Right lobe of liver (tissue), 6 donors: Measurements from ENCODE around the gene PLA2G2D. TPM values are rescaled to one million over a fixed set of nuclear protein-coding genes. Genes with fewer than 3 reads are reported as not detected.

Experiments
- ATAC-seq, 4 donors: fragments of 200-7000 bp; cut with Tn5 transposase; one replicate each; pipeline ENCODE4 v1.9.1; 2020; ENCODE audit warnings: mild to moderate bottlenecking in 4 of 4, moderate library complexity in 4 of 4
- DNase-seq, 3 donors: peaks; one replicate each; pipeline ENCODE4 v3.0.0-alpha.2; 2020
- H3K27ac ChIP-seq, 3 donors: fragments of 200-600 bp; one replicate each; pipeline ENCODE4 v1.8.0; 2022
- H3K27me3 ChIP-seq, 2 donors: fragments of 200-600 bp; one replicate each; pipeline ENCODE4 v1.8.0; 2022
- H3K36me3 ChIP-seq, 4 donors: fragments of 200-600 bp; sonication (generic) in 1 of 4; one replicate each; pipeline versions ENCODE4 v1.5.1 to v1.8.0; 2017 to 2022; ENCODE audit warnings: control low read depth in 1 of 4
- H3K4me1 ChIP-seq, 4 donors: fragments of 200-600 bp; sonication (generic) in 1 of 4; one replicate each; pipeline versions ENCODE4 v1.5.1 to v1.8.0; 2017 to 2022; ENCODE audit warnings: control low read depth in 1 of 4
- H3K4me3 ChIP-seq, 3 donors: fragments of 200-600 bp; one replicate each; pipeline ENCODE4 v1.8.0; 2022
- H3K9me3 ChIP-seq, 4 donors: fragments of 200-600 bp; sonication (generic) in 1 of 4; one replicate each; pipeline versions ENCODE4 v1.5.1 to v1.8.0; 2017 to 2022; ENCODE audit warnings: control low read depth in 1 of 4
- POLR2A ChIP-seq: fragments of 450-650 bp; IDR thresholded peaks from one replicate; pipeline ENCODE4 v1.6.1; 2017; ENCODE audit warnings: antibody characterized with exemption, mild to moderate bottlenecking
- WGBS: methylation state at CpG from one replicate; pipeline ENCODE4 v1.1.6; 2018; ENCODE audit warnings: low coverage, low lambda C conversion rate; ENCODE audit not compliant: insufficient coverage; ENCODE audit errors: missing lambda C conversion rate; 5-methylcytosine and 5-hydroxymethylcytosine counted together
- intact Hi-C, 2 donors: fragments of 100-400 bp; cut with DNase I; formaldehyde crosslinking; loops; one replicate each; pipeline versions ENCODE4 v1.11.2 to v1.14.1; 2022
- total RNA-seq, 6 experiments: library from RNA; depleted of rRNA in 2 of 6; stranded (reverse); fragments of >200 nt in 2 of 6; fragmentation: NEBNext Ultra II Directional in 3 of 6; extraction: Animal tissue kit (Norgen Biotek cat#: 25700) in 3 of 6; gene quantifications; one replicate each; pipeline versions ENCODE4 v1.1.0 to v1.2.4, GENCODE V29; 2016 to 2023
- TF ChIP-seq, protein P1 (sequence below), 4 donors: fragments of 200-600 bp in 3 of 4; fragments of 450-650 bp in 1 of 4; IDR thresholded peaks; one replicate each; pipeline versions ENCODE4 v1.5.1 to v1.8.0; 2016 to 2022; ENCODE audit warnings: antibody characterized with exemption in 4 of 4, mild to moderate bottlenecking in 2 of 4
- donor health status: DM: no; HTN: yes; CAD: no.
- donor health status: DM: no; HTN: no; CAD: no.
- donor health status: DM: no; HTN: no; CAD: no.
- donor health status: DM: no; HTN: yes; CAD: no.
- donor health status: DM: no; HTN: yes; CAD: no.

The PLA2G2D gene
- total RNA-seq, 6 experiments from 2014 or later, result 0.10 TPM; not detected in 5

DNA sequence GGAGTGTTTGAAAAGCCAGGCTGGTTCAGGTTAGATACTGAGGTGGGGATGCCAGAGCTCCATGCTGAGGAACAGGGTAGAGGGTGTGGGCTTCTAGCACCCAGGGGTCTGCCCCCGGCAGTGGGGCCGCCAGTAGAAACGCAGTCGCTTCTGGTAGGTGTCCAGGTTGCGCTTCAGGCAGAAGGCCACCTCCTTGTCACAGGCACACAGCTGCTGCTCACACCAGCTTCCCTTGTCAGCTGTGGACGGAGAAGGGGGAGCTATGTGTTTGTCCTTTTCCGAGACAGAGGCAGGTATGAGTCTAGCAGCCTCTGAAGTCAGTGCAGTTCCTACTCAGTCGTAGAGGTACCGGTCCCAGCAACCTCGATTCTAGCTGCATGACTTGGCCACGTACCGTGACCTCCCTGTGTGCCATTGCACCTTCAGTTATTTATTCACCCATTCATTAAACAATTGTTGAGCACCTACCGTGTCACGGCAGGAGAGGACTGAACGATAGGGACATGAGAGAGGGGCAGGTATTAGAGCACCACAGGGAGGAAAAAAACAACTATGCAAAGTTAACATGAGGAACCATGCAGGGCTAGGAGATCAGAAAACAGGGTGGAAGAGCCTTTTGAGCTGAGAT is 5.2 kb downstream of the PLA2G2D start:
- WGBS, result 44% methylated on average over 10 of the region's 15 CpGs

DNA sequence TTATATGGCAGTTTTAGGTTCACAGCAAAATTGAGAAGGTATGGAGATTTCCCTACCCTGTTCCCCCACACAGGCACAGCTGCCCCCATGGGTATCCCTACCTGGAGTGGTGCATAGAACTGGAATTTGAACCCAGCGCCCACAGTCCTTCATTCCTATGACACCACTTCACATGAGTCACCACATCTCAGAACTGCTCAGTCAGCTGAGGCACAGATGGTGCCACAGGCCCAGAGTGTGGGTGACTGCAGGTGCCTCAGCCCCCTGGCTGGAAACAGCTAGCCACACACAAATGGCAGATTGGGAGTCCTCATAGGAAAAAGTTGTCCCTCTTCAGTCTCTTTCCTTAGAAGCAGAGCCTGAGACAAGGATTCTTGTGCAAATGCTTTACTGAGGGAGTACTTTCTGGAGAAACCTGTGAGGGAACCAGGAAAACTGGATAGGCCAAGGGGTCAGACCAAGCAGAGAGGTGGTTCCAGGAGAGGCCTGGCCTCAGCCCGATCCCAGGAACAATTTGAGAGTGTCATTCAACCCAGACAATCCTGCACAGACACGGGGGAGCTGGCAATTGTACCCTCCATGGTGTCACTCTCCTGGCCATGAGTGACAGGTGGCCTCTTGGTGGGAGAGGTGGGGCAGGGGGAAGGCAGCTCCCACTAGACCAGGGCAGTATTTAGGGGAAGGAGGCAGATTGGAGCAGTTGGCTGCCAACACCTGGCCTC is 6.9 kb downstream of the PLA2G2D start:
- WGBS, result 100% methylated on average over 1 of the region's 3 CpGs
- Histone ChIP-seq H3K9me3 (no peaks in the 10 kb centered on the region), H3K36me3 (no peaks in the 10 kb centered on the region), H3K4me3 (no peak overlapping the region), H3K27me3 (no peaks in the 10 kb centered on the region), H3K4me1 (no peaks in the 10 kb centered on the region), H3K27ac (no peak overlapping the region)
- TF ChIP-seq POLR2A, result no peak
- TF ChIP-seq, protein P1, sequence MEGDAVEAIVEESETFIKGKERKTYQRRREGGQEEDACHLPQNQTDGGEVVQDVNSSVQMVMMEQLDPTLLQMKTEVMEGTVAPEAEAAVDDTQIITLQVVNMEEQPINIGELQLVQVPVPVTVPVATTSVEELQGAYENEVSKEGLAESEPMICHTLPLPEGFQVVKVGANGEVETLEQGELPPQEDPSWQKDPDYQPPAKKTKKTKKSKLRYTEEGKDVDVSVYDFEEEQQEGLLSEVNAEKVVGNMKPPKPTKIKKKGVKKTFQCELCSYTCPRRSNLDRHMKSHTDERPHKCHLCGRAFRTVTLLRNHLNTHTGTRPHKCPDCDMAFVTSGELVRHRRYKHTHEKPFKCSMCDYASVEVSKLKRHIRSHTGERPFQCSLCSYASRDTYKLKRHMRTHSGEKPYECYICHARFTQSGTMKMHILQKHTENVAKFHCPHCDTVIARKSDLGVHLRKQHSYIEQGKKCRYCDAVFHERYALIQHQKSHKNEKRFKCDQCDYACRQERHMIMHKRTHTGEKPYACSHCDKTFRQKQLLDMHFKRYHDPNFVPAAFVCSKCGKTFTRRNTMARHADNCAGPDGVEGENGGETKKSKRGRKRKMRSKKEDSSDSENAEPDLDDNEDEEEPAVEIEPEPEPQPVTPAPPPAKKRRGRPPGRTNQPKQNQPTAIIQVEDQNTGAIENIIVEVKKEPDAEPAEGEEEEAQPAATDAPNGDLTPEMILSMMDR (IDR thresholded peaks at IDR 0.05), result no peak
- intact Hi-C loops, result no loop called here
- peak in 2 of 4 donors; percentile 12 to 41 for ATAC-seq
- peak in 1 of 3 donors; percentile 22 for DNase-seq

More for the DNA sequence above, 5.2 kb downstream of the PLA2G2D start:
- H3K36me3 ChIP-seq, result no peaks in the 10 kb centered on the region
- no peaks in the 10 kb centered on the region for H3K4me1 ChIP-seq
- H3K27me3 ChIP-seq, result no peaks in the 10 kb centered on the region
- intact Hi-C loops, result no loop called here
- H3K4me3 ChIP-seq, result no peak overlapping the region
- H3K9me3 ChIP-seq, result no peaks in the 10 kb centered on the region
- ATAC-seq (no peak), DNase-seq (peak in 1 of 3 donors; percentile 25)
- TF ChIP-seq, protein P1 (IDR thresholded peaks at IDR 0.05), result no peak
- TF ChIP-seq POLR2A, result no peak
- H3K27ac ChIP-seq, result no peak overlapping the region

DNA sequence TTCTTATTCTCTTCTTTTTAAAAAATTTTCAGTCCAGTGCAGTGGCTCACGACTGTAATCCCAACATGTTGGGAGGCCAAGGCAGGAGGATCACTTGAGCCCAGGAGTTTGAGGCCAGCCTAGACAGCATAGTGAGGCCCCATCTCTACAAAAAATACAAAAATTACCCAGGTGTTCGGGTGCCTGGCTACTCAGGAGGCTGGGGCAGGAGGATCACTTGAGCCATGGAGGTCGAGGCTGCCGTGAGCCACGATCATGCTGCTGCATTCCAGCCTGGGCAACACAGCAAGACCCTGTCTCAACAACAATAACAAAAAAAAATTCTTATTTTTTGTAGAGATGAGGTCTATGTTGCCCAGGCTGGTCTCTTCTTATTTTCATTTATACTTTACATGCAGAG is 7.9 kb downstream of the PLA2G2D start:
- ATAC-seq (no peak), DNase-seq (peak in 1 of 3 donors; percentile 14)
- Histone ChIP-seq H3K4me3 (no peak overlapping the region), H3K36me3 (no peaks in the 10 kb centered on the region), H3K9me3 (no peaks in the 10 kb centered on the region), H3K27ac (no peak overlapping the region), H3K4me1 (no peaks in the 10 kb centered on the region), H3K27me3 (no peaks in the 10 kb centered on the region)
- 90% methylated on average over 5 of the region's 5 CpGs for WGBS
- intact Hi-C loops, result no loop called here
- TF ChIP-seq, protein P1 (IDR thresholded peaks at IDR 0.05), result no peak
- no peak for TF ChIP-seq POLR2A

DNA sequence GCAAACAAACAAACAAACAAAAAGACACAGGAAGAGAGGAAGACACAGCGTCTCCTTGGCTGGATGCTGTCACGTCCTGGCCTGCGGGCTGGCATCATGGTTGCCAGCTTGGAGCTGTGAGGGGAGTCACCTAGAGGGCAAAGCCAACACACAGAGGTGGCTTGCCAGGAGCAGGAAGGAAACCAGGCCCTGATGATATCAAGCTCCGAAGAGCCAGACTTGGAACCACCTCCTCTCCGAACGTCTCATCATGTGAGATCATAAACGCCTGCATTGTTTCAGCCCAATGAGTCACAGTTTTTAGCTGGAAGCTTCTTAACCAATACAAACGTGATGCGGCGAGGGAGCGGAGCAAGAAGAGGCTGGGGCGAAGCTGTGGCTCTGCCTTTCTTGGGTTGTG is 8.7 kb downstream of the PLA2G2D start:
- Histone ChIP-seq H3K36me3 (no peaks in the 10 kb centered on the region), H3K27me3 (no peaks in the 10 kb centered on the region), H3K4me3 (no peak overlapping the region), H3K9me3 (no peaks in the 10 kb centered on the region), H3K27ac (no peak overlapping the region), H3K4me1 (no peaks in the 10 kb centered on the region)
- ATAC-seq, result no peak
- intact Hi-C loops, result no loop called here
- WGBS, result 79% methylated on average over 12 of the region's 12 CpGs
- no peak for TF ChIP-seq POLR2A
- TF ChIP-seq, protein P1 (IDR thresholded peaks at IDR 0.05), result no peak
- peak in 1 of 3 donors; percentile 14 for DNase-seq
